ENCODE data around the gene HHIP. TPM values are rescaled to one million over a fixed set of nuclear protein-coding genes. Genes with fewer than 3 reads are reported as not detected.
"Not testable (repeated sequence)": the region's sequence is repeated elsewhere in the genome, so short reads cannot be mapped to it uniquely, and the experiment has no call there.

Gene HHIP
- total and polyA plus RNA-seq, 2 donors from 2014 or later = 0.85 to 2.5 TPM

- Histone ChIP-seq H3K27ac (ENCODE audit: low read depth in 2 of 2, low read length in 2 of 2) (no peak overlapping the region), H3K4me3 (ENCODE audit: low read length in 3 of 3) (no peak overlapping the region), H3K27me3 (ENCODE audit: control insufficient read depth, insufficient read depth, low read length) (no peaks in the 10 kb centered on the region), H3K9me3 (ENCODE audit: control insufficient read depth in 2 of 3, insufficient read depth in 1 of 3, low read length in 3 of 3) (no peaks in the 10 kb centered on the region), H3K9ac (ENCODE audit: low read length in 3 of 3) (no peak overlapping the region), H3K36me3 (ENCODE audit: control insufficient read depth in 2 of 3, insufficient read depth in 3 of 3, low read length in 3 of 3) (no peaks in the 10 kb centered on the region), H3K4me1 (ENCODE audit: control insufficient read depth in 2 of 3, insufficient read depth in 2 of 3, low read depth in 1 of 3, low read length in 3 of 3) (no peaks in the 10 kb centered on the region)
- no peak for TF ChIP-seq CTCF (IDR thresholded peaks at IDR 0.05; ENCODE audit: borderline replicate concordance, extremely low read depth, insufficient read depth)
- DNase-seq (peak in 3 of 5 donors; percentile 17 to 59 (median 58)), FAIRE-seq (no peak)
- intact Hi-C loops (cut with DNase I) = loop anchor here (10.0 kb wide), 1 partner anchor 611 kb away; no protein-coding TSS in a partner anchor
Measured at GRCh38 chr4:144785961-144786360, 140.0 kb downstream of the HHIP start.

- Histone ChIP-seq H3K9me3 (ENCODE audit: control insufficient read depth in 2 of 3, insufficient read depth in 1 of 3, low read length in 3 of 3) (no peaks in the 10 kb centered on the region), H3K4me3 (ENCODE audit: low read length in 3 of 3) (no peak overlapping the region), H3K36me3 (ENCODE audit: control insufficient read depth in 2 of 3, insufficient read depth in 3 of 3, low read length in 3 of 3) (no peaks in the 10 kb centered on the region), H3K9ac (ENCODE audit: low read length in 3 of 3) (no peak overlapping the region), H3K4me1 (ENCODE audit: control insufficient read depth in 2 of 3, insufficient read depth in 2 of 3, low read depth in 1 of 3, low read length in 3 of 3) (no peaks in the 10 kb centered on the region), H3K27ac (ENCODE audit: low read depth in 2 of 2, low read length in 2 of 2) (no peak overlapping the region), H3K27me3 (ENCODE audit: control insufficient read depth, insufficient read depth, low read length) (no peaks in the 10 kb centered on the region)
- FAIRE-seq (peak; percentile 92), DNase-seq (peak in 2 of 5 donors; percentile 71 to 75)
- intact Hi-C loops (cut with DNase I) = loop anchor here (10.0 kb wide), 1 partner anchor 613 kb away; no protein-coding TSS in a partner anchor
- TF ChIP-seq CTCF (IDR thresholded peaks at IDR 0.05; ENCODE audit: borderline replicate concordance, extremely low read depth, insufficient read depth) = peak; percentile 31
Measured at GRCh38 chr4:144787365-144788258, 141.7 kb downstream of the HHIP start.

- H3K9ac ChIP-seq (ENCODE audit: low read length in 3 of 3) = no peak overlapping the region
- DNase-seq (no peak), FAIRE-seq (no peak)
- no peaks in the 10 kb centered on the region for H3K36me3 ChIP-seq (ENCODE audit: control insufficient read depth in 2 of 3, insufficient read depth in 3 of 3, low read length in 3 of 3)
- intact Hi-C loops (cut with DNase I) = loop anchor here (10.0 kb wide), 1 partner anchor 614 kb away; no protein-coding TSS in a partner anchor
- H3K4me3 ChIP-seq (ENCODE audit: low read length in 3 of 3) = no peak overlapping the region
- H3K9me3 ChIP-seq (ENCODE audit: control insufficient read depth in 2 of 3, insufficient read depth in 1 of 3, low read length in 3 of 3) = no peaks in the 10 kb centered on the region
- no peaks in the 10 kb centered on the region for H3K4me1 ChIP-seq (ENCODE audit: control insufficient read depth in 2 of 3, insufficient read depth in 2 of 3, low read depth in 1 of 3, low read length in 3 of 3)
- no peak overlapping the region for H3K27ac ChIP-seq (ENCODE audit: low read depth in 2 of 2, low read length in 2 of 2)
- TF ChIP-seq CTCF (IDR thresholded peaks at IDR 0.05; ENCODE audit: borderline replicate concordance, extremely low read depth, insufficient read depth) = no peak
- no peaks in the 10 kb centered on the region for H3K27me3 ChIP-seq (ENCODE audit: control insufficient read depth, insufficient read depth, low read length)
Measured at GRCh38 chr4:144788469-144788868, 142.5 kb downstream of the HHIP start.

- H3K9ac ChIP-seq (ENCODE audit: low read length in 3 of 3); H3K4me3 ChIP-seq (ENCODE audit: low read length in 3 of 3); H3K27ac ChIP-seq (ENCODE audit: low read depth in 2 of 2, low read length in 2 of 2); intact Hi-C loops (cut with DNase I); H3K9me3 ChIP-seq (ENCODE audit: control insufficient read depth in 2 of 3, insufficient read depth in 1 of 3, low read length in 3 of 3); FAIRE-seq; H3K4me1 ChIP-seq (ENCODE audit: control insufficient read depth in 2 of 3, insufficient read depth in 2 of 3, low read depth in 1 of 3, low read length in 3 of 3); H3K27me3 ChIP-seq (ENCODE audit: control insufficient read depth, insufficient read depth, low read length); DNase-seq; H3K36me3 ChIP-seq (ENCODE audit: control insufficient read depth in 2 of 3, insufficient read depth in 3 of 3, low read length in 3 of 3): not testable (repeated sequence)
Measured at GRCh38 chr4:144791933-144792332, 146.0 kb downstream of the HHIP start.

Data from kidney (tissue), 14 donors.